HCT116 (cell line): ENCODE measurements around the gene NELL1. TPM values are rescaled to one million over a fixed set of nuclear protein-coding genes. Genes with fewer than 3 reads are reported as not detected.

Experiments used
- ATAC-seq: fragments of 200-7000 bp; cut with Tn5 transposase; 2 replicates; pipeline ENCODE4 v1.9.1; 2020; ENCODE audit warnings: mild to moderate bottlenecking, moderate library complexity
- BruUV-seq: library from RNA; stranded (reverse); fragments of 400-500 nt; replicated peaks from 2 replicates; lab custom pipeline; 2021; lab: Mats Ljungman, UMichigan
- CTCF ChIA-PET: fragments of 300-600 bp; sonication (Branson Sonifier 250); formaldehyde crosslinking; loops from one replicate; lab custom pipeline; 2021; ENCODE audit warnings: antibody characterized with exemption; lab: Charles Lee
- POLR2A ChIA-PET: fragments of 300-600, 350-600 bp; sonication (Branson Sonifier 250); formaldehyde crosslinking; loops from one replicate; lab custom pipeline; 2021; ENCODE audit warnings: antibody characterized with exemption; lab: Charles Lee
- RAD21 ChIA-PET, 2 experiments: fragments of 300-600 bp; sonication (Branson Sonifier 250); formaldehyde crosslinking; loops; one replicate each; lab custom pipeline; 2023; ENCODE audit warnings: low total read pairs in 2 of 2; ENCODE audit not compliant: uncharacterized antibody in 2 of 2, unreplicated experiment in 2 of 2, low non-redundant PET in 1 of 2; lab: Charles Lee
- DNase-seq: peaks from one replicate; pipeline ENCODE4 v3.0.0-alpha.2; 2010; ENCODE audit warnings: low read depth, low spot score
- H2AFZ ChIP-seq: fragments of 200-600 bp; shearing (Covaris generic), sonication (generic); 2 replicates; pipeline ENCODE4 v1.6.1; 2017; ENCODE audit warnings: low read depth, mixed run types, mixed read lengths, antibody characterized with exemption, low read length; ENCODE audit not compliant: poor library complexity, severe bottlenecking
- H3K27ac ChIP-seq: 2 replicates; pipeline ENCODE4 v1.5.1; 2012; ENCODE audit warnings: low read depth, low read length
- H3K27me3 ChIP-seq: fragments of 200-600 bp; sonication (generic); 2 replicates; pipeline ENCODE4 v1.6.1; 2016; ENCODE audit warnings: mixed run types, low read length, mixed read lengths; ENCODE audit not compliant: insufficient read depth
- H3K36me3 ChIP-seq, 2 experiments: fragments of 200-500 bp in 1 of 2; fragments of 200-600 bp in 1 of 2; sonication (Bioruptor generic) in 1 of 2; sonication (generic) in 1 of 2; 2 replicates each; pipeline versions ENCODE4 v1.5.1 to v1.6.1; 2014 to 2016; ENCODE audit warnings: low read length in 2 of 2, inconsistent platforms in 1 of 2, mixed read lengths in 1 of 2, mixed run types in 1 of 2; ENCODE audit not compliant: insufficient read depth in 2 of 2, control insufficient read depth in 1 of 2
- H3K4me1 ChIP-seq, 2 experiments: fragments of 200-600 bp in 1 of 2; sonication (generic) in 1 of 2; 2 replicates each; pipeline versions ENCODE4 v1.5.1 to v1.6.1; 2012 to 2017; ENCODE audit warnings: low read length in 2 of 2, inconsistent platforms in 1 of 2, mild to moderate bottlenecking in 1 of 2, mixed read lengths in 1 of 2, mixed run types in 1 of 2, moderate library complexity in 1 of 2; ENCODE audit not compliant: insufficient read depth in 2 of 2, control insufficient read depth in 1 of 2
- H3K4me2 ChIP-seq: fragments of 200-600 bp; sonication (generic); 2 replicates; pipeline ENCODE4 v1.6.1; 2017; ENCODE audit warnings: mixed run types, low read length, mixed read lengths
- H3K4me3 ChIP-seq, 2 experiments: fragments of 200-600 bp in 1 of 2; sonication (generic) in 1 of 2; replicated peaks in 1 of 2; 2 replicates each; pipeline ENCODE4 v1.5.1; 2011 to 2016; ENCODE audit warnings: low read length in 2 of 2, control low read depth in 1 of 2, low read depth in 1 of 2, mild to moderate bottlenecking in 1 of 2, mixed read lengths in 1 of 2, mixed run types in 1 of 2
- H3K79me2 ChIP-seq: fragments of 200-600 bp; sonication (generic); 2 replicates; pipeline ENCODE4 v1.6.1; 2017; ENCODE audit warnings: mild to moderate bottlenecking, mixed run types, low read length, moderate library complexity, mixed read lengths; ENCODE audit not compliant: insufficient read depth
- H3K9ac ChIP-seq: fragments of 200-600 bp; sonication (generic); 2 replicates; pipeline ENCODE4 v1.6.1; 2016; ENCODE audit warnings: low read length, mixed read lengths
- H3K9me2 ChIP-seq: fragments of 200-600 bp; sonication (generic), shearing (Covaris generic); 2 replicates; pipeline ENCODE4 v1.6.1; 2017; ENCODE audit warnings: mixed run types, mild to moderate bottlenecking, moderate library complexity; ENCODE audit not compliant: insufficient read depth
- H3K9me3 ChIP-seq, 2 experiments: fragments of 200-500 bp in 1 of 2; fragments of 200-600 bp in 1 of 2; sonication (Bioruptor generic) in 1 of 2; sonication (generic) in 1 of 2; 2 replicates each; pipeline ENCODE4 v1.6.1; 2014 to 2017; ENCODE audit warnings: low read length in 2 of 2, mixed read lengths in 2 of 2, inconsistent platforms in 1 of 2, low read depth in 1 of 2, mild to moderate bottlenecking in 1 of 2, mixed run types in 1 of 2, moderate library complexity in 1 of 2; ENCODE audit not compliant: control insufficient read depth in 1 of 2, insufficient read depth in 1 of 2
- H4K20me1 ChIP-seq: fragments of 200-600 bp; sonication (generic), shearing (Covaris generic); 2 replicates; pipeline ENCODE4 v1.6.1; 2017; ENCODE audit warnings: mixed run types, mild to moderate bottlenecking, moderate library complexity; ENCODE audit not compliant: insufficient read depth
- ATF3 ChIP-seq: IDR thresholded peaks from 2 replicates; pipeline ENCODE4 v1.6.1; 2012
- CEBPB ChIP-seq: IDR thresholded peaks from 2 replicates; pipeline ENCODE4 v1.6.1; 2012; ENCODE audit warnings: low read depth
- CTCF ChIP-seq, 3 experiments: fragments of 200-600 bp in 1 of 3; sonication (generic) in 1 of 3; IDR thresholded peaks in 2 of 3; conservative IDR thresholded peaks in 1 of 3; 2 replicates each; pipeline ENCODE4 v1.5.1; 2012 to 2017; ENCODE audit warnings: low read depth in 2 of 3, low read length in 2 of 3, antibody characterized with exemption in 1 of 3, borderline replicate concordance in 1 of 3, control low read depth in 1 of 3, mild to moderate bottlenecking in 1 of 3, mixed read lengths in 1 of 3, mixed run types in 1 of 3, moderate library complexity in 1 of 3; ENCODE audit not compliant: insufficient read depth in 1 of 3
- EGR1 ChIP-seq: IDR thresholded peaks from 2 replicates; pipeline ENCODE4 v1.6.1; 2012; ENCODE audit warnings: low read depth
- ELF1 ChIP-seq: IDR thresholded peaks from 2 replicates; pipeline ENCODE4 v1.6.1; 2012; ENCODE audit warnings: low read depth, borderline replicate concordance
- EZH2 ChIP-seq: fragments of 200-600 bp; sonication (generic); IDR thresholded peaks from 2 replicates; pipeline ENCODE4 v1.6.1; 2017; ENCODE audit warnings: antibody characterized with exemption, mixed run types
- FOSL1 ChIP-seq: IDR thresholded peaks from 2 replicates; pipeline ENCODE4 v1.6.1; 2012; ENCODE audit warnings: low read depth
- JUND ChIP-seq: IDR thresholded peaks from 2 replicates; pipeline ENCODE4 v1.6.1; 2012
- MAX ChIP-seq: IDR thresholded peaks from 2 replicates; pipeline ENCODE4 v1.6.1; 2012
- POLR2A ChIP-seq: IDR thresholded peaks from 2 replicates; pipeline ENCODE4 v1.7.0; 2011; ENCODE audit warnings: borderline replicate concordance; ENCODE audit not compliant: insufficient read depth, insufficient read length; ENCODE audit errors: extremely low read depth
- POLR2AphosphoS5 ChIP-seq: IDR thresholded peaks from 2 replicates; pipeline ENCODE4 v1.6.1; 2011; ENCODE audit warnings: mild to moderate bottlenecking, low read depth, low read length, moderate library complexity
- RAD21 ChIP-seq: IDR thresholded peaks from 2 replicates; pipeline ENCODE4 v1.6.1; 2012; ENCODE audit warnings: low read depth, mild to moderate bottlenecking
- SIN3A ChIP-seq: IDR thresholded peaks from 2 replicates; pipeline ENCODE4 v1.6.1; 2012; ENCODE audit warnings: low read depth
- SP1 ChIP-seq: IDR thresholded peaks from 2 replicates; pipeline ENCODE4 v1.6.1; 2012; ENCODE audit warnings: low read depth
- SRF ChIP-seq: IDR thresholded peaks from 2 replicates; pipeline ENCODE4 v1.6.1; 2012; ENCODE audit warnings: low read depth
- TCF7L2 ChIP-seq: IDR thresholded peaks from 2 replicates; pipeline ENCODE4 v1.7.0; 2011; ENCODE audit warnings: borderline replicate concordance, inconsistent platforms; ENCODE audit not compliant: insufficient read depth, insufficient read length; ENCODE audit errors: extremely low read depth
- ZBTB33 ChIP-seq: IDR thresholded peaks from 2 replicates; pipeline ENCODE4 v1.6.1; 2011; ENCODE audit warnings: mild to moderate bottlenecking, low read length, moderate library complexity; ENCODE audit not compliant: insufficient replicate concordance; ENCODE audit errors: extremely low read depth
- ZFX ChIP-seq: fragments of 450-650 bp; IDR thresholded peaks from 2 replicates; pipeline ENCODE4 v1.6.1; 2017
- intact Hi-C: fragments of 100-400 bp; cut with micrococcal nuclease; formaldehyde crosslinking; loops from 2 replicates; pipeline ENCODE4 v1.10.0; 2022
- total RNA-seq: library from RNA; stranded (reverse); gene quantifications from one replicate; pipeline ENCODE4 v1.2.1, GENCODE V29; 2021; ENCODE audit not compliant: unreplicated experiment

Gene NELL1
- total RNA-seq, 1 experiment from 2014 or later: not detected

GRCh38 chr11:21113876-21114275 lies 444.5 kb downstream of the NELL1 start:
- ATAC-seq (no peak), DNase-seq (no peak)
- no peaks in the 10 kb centered on the region for H3K4me1 ChIP-seq
- H4K20me1 ChIP-seq: no peaks in the 10 kb centered on the region
- no peaks in the 10 kb centered on the region for H3K79me2 ChIP-seq
- no peak overlapping the region for H3K4me3 ChIP-seq
- H3K4me2 ChIP-seq: no peak overlapping the region
- H3K27me3 ChIP-seq: no peaks in the 10 kb centered on the region
- no peak for TF ChIP-seq CTCF (IDR thresholded peaks at IDR 0.05 in 2 of 3, conservative IDR thresholded peaks at IDR 0.05 in 1 of 3; ENCODE audit: borderline replicate concordance in 1 of 3, insufficient read depth in 1 of 3, low read depth in 2 of 3, low read length in 2 of 3)
- TF ChIP-seq SP1: no peak
- TF ChIP-seq ATF3: no peak
- no peak for TF ChIP-seq CEBPB
- no peak for TF ChIP-seq JUND
- no peak for TF ChIP-seq POLR2AphosphoS5
- no peak for TF ChIP-seq SRF
- no peak for TF ChIP-seq RAD21
- TF ChIP-seq EGR1: no peak
- no peak for TF ChIP-seq TCF7L2
- TF ChIP-seq POLR2A: no peak
- no peak for TF ChIP-seq ZFX
- no peak for TF ChIP-seq EZH2
- TF ChIP-seq SIN3A: no peak
- no peak for TF ChIP-seq ELF1
- TF ChIP-seq FOSL1: no peak
- no peak for TF ChIP-seq MAX
- no peak for TF ChIP-seq ZBTB33
- intact Hi-C loops: no loop called here
- BruUV-seq: no TSS peak
- no peak overlapping the region for H3K27ac ChIP-seq
- peaks cover 4 to 41% of the 10 kb centered on the region in 2 experiments; a peak in 2 of 4 replicates for H3K9me3 ChIP-seq
- no peak overlapping the region for H3K9ac ChIP-seq
- ChIA-PET RAD21 (no interaction called here), CTCF (no interaction called here), POLR2A (no interaction called here)
- no peaks in the 10 kb centered on the region for H3K36me3 ChIP-seq
- no peaks in the 10 kb centered on the region for H3K9me2 ChIP-seq
- no peak overlapping the region for H2AFZ ChIP-seq
